Middle frontal gyrus (tissue), 1 donor: ENCODE data around the gene SLC39A13.

Experiments
- DNase-seq: peaks from one replicate; pipeline ENCODE4 v3.0.0-alpha.2; 2015; ENCODE audit warnings: low spot score; ENCODE audit errors: extremely low spot score

SLC39A13 gene

DNA sequence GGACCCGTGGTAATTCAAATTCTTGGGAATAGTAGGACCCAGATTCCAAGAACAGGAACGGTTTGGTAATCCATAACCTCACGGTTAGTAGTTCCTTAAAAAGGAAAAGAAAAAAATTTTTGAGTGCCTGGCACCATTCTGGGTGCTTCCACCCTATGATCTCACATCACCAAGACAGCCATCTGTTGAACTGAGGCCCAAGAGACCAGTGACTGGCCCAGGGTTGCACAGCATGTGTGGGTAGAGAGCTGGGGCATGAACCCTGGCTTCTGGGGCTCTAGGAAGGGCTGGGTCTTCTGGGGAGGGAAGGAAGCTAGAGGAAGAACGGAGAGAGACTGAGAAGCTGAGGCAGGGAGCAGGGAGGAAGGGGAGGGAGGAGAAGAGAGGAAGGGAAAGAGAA, 25.3 kb upstream of the SLC39A13 start:
- DNase-seq, result no peak

DNA sequence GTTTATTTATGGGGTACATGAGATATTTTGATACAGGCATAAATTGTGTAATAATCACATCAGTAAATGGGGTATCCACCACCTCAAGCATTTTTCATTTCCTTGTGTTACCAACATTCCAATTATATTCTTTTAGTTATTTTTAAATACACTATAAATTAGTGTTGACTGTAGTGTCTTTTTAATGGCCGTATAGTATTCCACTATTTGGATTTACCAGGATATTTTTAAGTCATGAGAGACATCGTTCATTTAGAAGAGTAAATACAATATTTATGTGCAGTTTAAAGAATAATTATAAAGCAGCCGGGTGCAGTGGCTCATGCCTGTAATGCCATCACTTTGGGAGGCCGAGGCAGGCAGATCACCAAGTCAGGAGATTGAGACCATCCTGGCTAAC, 23.9 kb upstream of the SLC39A13 start:
- DNase-seq, result no peak

DNA sequence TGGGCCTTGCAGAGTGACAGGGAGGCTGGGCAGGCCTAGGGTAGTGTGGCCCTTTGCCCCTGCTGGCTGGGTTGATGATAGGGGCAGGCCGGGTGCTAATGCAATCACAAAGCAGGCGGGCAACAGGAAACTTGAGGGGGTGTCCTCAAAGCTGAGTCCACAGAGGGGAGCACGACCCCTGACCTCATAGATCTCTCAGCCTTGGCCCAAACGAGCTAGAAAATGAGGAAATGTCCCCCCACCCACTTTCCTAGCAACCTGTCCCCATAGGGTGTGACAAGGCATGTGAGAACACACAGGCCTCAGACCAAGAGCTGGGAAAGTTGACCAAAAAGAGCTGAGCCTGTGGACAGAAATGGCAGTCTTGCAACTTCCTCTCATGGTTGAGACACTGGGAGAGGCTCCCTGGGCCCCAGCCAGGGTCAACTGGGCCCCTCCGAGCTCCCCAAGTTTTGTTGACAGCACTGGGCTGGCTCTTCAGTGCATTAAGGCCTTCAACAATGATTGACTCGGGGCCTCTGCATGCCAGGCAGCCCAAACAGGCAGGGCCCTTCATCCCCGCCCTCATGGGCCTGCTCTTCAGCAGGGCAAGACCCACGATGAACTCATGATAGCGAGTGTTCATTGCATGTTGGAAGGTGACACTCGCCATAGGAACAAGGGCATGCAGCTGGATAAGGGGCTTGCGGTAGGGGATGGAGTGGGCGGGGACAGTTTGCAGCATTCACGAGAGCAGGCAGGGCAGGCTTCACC, 20.3 kb upstream of the SLC39A13 start:
- no peak for DNase-seq

DNA sequence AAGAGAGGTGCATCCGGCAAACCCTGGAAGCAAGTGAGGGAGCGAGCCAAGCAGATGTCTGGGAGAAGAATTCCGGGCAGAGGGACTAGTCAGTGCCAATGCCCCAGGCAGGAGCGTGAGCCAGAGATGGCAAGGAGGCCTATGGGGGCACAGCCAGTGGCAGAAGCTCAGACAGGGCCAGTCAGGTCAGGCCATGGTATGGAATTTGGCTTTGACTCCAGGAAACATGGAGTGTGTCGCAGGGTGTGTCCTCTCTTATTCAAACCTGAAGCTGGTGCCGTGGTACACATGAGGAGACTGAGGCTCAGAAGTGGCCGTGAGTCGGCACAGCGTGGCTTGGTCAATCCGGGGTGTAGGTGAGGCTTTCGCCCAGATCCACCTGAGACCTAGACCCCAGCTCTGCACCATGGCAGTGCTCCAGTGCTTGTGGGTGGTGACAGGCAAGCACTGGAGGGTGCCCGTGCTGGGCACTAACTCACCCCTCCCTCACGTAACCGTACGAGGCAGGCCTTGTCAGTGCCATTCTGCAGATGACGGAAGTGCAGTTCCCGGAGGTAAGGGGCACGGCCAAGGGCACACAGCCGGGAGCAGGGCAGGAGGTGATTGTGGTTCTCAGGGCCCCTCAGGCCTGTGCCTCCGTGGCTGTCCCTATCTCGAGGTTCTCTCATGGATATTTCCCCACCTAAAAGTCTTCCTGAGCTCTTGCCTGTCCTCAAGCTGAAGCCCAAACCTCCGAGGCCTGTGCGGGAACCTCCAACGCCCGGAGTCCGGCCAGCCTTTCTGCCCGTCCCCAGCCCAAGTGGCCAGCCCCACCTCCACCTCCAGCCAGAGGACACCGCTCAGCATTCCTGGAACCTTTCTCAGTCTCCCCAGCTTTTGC, 19.5 kb upstream of the SLC39A13 start:
- DNase-seq, result no peak

DNA sequence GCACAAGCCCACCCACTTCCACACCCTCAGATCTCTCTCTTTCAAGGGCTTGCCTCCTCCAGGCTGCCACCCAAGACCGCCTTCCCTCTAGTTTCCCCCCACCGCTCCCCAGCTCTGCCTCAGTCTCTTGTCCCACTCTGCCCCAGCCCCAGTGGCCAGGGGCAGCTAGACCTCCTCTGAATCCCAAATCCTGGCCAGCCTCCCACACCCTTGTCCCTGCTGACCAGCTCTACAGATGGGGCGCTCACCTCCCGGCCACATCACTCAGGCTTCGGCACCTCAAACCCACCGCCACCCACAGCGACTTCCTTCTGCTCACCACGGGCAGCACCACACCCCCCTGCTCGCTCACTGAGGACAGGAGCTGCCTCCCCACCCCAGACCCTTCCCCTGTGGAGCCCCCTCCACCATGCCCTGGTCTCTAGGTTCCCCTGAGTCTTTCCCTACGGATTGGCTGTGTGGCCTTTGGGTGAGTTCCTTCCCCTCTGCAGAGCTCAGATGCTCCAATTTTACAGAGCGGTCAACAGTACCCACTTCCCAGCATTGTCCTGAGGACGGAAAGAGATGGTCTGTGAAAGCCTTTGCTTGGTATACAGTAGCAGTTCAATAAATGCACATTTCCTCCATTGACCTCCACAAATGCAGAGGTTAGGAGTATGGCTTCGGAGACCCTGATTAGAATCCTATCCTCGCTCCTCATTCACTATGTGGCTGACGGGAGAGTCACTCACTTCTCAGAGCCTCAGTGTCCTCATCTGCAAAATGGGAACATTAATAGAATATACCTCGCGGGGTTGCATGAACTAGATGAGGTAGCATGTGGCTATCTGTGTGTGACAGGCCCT, 18.6 kb upstream of the SLC39A13 start:
- no peak for DNase-seq

DNA sequence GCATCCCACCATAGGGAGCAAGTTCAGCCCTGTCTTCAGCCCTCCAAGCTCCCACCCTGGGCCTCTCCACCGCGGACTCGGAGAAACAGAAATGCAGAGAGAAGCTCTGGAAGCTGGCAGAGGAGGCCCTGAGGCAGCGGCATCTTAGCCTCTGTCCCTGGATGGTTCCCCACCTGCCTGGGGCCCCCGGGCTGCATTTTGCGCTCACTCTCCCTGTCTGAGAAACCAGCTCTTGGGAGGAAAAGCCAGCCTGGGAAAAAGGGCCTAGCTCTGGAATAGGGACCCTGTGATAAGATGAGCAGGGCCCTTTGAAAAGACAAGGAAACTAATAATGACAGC, 18.0 kb upstream of the SLC39A13 start:
- DNase-seq, result no peak

DNA sequence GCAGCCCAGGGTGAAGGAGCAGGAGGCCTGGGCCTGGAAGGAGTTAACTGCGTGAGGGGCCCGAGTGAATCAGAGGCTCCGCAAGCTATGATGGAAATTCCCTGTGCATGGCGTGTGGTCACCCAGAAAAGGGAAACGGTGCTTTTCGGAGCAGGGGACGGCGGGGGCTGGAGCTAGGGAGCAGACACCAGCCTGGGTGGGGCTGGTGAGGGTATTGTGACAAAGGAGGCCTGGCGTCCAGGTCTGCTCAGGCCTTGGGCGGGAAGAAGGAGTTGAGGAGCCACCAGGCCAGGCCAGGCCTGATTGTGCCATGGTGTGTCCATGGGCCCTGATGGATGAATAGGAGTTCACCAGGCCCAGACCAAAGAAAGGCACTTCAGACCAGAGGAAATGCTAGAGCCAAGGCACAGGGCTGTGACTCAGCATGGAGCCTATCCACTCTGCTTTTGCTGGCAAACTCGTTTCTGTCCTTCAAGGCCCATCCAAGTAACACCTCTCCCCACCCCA, 17.3 kb upstream of the SLC39A13 start:
- DNase-seq, result no peak

DNA sequence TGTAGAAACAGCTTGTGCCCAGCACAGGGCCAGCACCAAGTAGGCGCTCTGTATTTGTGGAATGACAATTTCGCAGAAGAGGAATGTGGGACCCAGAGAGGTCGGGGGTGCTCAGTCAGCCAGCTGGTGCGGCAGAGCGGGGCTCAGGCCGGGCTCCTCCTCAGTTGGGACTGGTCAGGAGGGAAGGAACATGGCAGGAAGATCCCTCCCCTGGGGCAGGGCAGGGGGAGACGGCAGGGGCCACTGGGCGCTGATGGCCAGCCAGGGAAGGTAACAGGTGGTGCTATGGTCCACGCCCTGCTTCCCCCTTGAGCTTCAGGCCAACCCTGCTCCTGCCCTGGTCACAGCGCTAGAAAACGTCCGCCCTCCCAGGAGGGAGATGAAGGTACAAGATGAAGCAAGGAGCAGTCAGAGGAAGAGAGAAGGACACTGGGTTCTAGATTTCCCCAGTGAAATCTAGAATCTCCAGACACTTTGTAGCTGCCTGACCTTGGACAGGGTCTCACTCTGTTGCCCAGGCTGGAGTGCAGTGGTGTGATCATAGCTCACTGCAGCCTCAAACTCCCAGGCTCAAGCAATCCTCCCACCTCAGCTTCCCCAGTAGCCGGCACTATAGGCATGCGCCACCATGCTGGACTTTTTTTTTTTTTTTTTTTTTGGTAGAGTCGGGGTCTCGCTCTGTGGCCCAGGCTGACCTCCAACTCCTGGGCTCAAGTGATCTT, 16.5 kb upstream of the SLC39A13 start:
- DNase-seq, result no peak

DNA sequence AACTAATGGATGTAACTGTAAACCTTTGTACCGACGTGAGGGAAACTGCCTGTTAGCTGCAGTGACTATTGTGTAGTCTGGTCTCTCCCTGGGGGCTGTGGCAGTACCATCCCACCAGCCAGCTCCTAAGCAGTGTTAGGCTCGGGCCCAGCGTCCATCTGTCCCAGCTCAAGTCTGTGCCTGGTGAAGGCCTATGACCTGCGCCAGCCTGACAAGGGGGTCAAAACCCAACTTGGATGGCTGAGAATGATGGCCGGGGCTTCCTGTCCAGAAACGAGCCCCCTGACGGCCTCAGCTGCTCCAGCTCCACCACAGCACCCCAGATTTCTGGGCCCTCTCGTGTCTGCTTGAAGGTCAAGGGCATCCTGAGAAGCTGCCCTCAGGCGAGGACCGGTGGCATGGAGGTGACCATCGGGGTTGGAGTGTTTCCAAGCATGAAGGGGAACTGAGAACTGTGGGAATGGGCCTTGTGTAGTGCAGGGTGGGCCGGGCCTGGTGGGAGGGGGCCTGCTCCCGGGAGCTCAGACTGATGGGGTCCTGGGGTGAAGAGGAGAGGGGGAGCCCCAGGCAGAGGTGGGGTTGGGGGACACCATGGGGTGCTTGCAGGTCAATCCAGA, 15.7 kb upstream of the SLC39A13 start:
- DNase-seq, result no peak

DNA sequence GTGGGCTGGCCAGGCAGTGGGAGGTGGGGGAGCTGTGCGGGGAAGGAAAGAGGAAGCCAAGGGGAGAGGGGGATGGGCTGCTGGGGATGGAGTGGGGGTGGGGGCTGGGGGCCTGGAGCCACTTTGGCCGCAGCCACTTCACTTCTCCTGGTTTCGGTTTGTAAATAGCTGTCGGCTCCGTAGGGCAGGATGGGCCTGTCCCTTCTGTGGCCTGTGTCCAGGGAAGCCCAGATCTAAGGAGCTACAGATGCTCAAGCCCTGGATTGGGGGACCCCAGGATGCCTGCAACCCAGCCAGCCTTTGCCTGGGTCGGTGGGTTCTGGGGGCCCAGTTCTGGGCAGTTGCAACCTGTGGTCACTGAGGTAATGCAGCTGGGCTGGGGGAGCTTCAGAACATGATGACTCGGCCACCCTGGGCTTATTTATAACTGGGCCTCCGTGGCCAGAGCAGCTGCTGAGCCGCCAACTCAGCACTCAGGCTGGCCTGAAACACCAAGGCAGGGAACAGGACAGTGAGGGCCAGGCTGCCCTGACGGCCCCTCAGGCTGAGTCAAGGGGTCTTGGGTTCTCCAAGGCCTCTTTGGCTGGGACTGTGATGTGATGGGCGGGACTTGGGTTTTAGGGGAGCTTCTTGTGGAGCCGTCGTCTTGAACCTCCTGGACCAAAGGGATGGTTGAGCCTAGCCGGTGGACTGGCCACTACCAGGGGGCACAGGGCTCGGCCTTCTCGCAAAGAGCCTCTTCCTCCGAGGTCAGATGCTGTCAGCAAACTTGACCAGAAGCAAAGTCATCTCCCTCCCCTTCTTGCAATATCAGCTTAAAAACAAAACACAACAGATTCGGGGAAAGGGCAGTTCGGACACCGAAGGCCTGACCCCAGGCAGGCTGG, 15.0 kb upstream of the SLC39A13 start:
- no peak for DNase-seq

DNA sequence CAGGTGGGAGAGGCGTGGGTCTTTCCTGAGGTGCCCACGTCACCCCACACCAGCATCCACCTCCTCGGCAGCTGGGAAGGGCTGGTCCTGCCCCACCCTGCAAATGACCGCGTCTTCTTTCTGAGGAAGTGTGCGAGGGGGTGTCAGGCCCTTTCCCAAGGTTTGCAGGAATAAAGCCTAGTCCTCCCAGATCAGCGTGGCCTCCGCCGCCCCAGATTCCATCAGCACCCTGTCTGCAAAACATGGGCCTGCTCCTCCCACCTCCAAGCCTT, 14.4 kb upstream of the SLC39A13 start:
- no peak for DNase-seq

DNA sequence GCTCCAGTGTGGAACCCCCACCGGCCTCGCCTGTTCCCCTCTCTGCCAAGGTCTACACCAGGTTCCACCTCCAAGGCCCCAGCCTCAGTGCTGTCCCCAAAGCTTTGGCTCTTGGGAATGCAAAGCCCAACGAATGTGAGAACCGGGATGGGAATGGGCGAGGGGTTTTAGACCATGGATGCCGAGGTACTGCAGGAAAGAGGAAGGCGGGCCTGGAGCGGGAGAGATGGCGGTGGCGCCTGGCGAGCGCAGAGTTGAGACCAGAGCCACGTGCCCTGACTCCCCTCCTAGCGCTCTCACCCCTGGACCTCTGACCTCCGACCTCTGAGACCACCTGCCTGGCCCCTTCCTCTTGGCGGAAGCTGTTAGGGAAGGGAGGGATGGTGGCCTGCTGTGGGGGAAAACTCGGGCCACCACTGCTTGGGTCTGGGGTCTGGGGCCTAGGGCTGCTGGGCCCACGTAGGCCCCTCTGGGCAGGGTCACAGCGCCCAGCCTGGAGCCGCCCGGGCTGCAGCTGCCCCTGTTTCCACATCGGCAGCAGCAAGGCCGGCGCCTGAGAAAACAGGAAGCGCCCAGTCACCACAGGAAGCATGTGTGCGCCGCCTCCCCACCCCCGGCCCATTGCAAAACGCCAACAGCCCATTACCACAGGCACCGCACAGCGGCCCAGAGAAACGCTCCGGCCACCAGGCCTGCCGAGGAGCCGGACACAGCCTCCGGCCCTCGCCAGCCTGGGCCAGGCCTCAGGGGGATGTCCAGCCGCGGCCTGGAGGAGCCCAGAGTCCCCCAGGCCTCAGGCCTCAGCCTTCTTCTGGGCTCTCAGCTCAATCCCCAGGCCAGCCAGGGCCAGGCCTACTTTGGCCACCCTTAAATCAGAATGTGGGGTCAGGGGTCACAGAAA, 13.8 kb upstream of the SLC39A13 start:
- DNase-seq, result no peak

DNA sequence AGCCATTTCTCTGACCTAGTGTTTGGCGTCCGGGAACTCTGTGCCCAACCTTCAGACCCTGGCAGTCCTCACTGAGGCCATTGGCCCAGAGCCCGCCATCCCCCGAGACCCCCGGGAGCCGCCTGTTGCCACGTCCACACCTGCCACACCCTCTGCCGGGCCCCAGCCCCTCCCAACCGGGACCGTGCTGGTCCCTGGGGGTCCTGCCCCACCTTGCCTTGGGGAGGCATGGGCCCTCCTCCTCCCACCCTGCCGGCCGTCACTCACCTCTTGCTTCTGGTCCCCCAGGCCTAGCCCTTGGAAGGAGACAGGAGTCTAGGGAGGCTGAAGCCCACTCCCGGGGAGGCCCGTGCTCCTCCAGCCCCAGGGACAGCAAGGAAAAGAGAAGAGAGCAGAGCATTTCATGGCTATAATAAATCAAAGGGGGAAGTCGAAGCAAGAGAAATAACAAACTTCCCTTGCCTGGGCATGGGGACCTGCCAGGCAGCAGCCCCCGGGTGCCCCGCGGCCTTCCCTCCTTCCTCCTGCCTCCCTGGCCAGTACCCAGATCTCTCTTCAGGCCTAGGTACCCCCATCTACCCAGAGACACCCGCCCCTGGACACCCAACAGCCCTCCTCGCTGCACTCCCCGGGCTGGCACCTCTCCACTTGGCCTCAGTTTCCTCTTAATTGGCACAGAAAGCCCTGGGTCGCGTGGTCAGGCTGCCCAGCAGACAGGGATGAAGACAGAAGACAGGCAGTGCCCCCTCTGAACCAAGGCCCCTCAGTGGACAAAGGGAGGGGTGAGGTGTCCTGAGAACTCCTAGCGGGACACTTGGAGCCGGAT, 13.0 kb upstream of the SLC39A13 start:
- no peak for DNase-seq

DNA sequence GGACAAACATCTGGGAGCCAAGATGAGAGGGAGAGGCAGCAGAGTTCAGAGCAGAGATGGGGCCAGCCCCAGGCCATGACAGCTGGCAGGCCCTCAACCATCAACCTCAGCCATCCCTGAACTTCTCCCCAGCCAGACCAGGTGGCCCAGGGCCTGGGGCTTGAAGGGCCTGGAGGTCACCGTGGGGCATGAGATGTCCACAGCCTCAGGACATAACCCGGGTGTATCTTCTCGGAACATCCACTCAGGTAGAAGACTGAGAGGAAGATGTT, 12.4 kb upstream of the SLC39A13 start:
- DNase-seq, result no peak

DNA sequence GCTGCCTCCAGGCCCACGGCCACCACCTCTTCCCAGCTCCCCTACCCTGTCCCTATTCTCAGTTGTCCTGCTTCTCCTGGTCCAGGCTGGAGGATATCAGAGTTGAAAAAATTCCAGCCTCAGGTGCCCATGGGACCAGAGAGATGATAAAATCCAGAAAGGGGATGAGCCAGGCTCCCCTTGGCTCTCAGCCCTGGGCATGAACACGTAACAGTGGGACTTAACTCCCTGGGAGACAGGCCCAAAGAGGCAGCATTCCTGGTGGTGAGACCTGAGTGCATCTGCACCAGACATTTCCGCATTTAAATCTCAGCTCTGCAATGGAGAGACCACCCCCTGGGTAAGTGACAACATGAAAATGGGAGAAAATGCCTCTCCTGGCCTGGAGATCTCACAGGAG, 10.4 kb upstream of the SLC39A13 start:
- DNase-seq, result no peak

DNA sequence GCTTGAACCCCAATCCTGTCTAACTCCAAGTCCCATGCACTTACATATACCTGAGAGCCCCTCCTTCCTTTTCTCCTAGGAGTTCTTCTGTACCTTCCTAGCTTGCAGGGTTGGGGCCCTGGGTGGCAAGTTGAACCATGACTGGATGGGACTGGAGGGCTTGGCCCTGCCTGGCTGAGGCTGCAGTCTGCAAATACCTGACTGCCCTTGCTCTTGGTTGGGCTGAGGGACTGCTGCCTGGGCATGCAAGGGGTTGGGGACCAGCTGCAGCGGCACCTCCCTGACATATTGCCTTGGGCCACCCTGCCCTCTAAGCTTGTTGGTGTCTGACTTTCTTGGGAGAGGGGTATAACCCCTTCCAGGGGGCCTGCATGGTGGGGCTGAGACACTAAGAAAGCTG, 9.8 kb upstream of the SLC39A13 start:
- no peak for DNase-seq

DNA sequence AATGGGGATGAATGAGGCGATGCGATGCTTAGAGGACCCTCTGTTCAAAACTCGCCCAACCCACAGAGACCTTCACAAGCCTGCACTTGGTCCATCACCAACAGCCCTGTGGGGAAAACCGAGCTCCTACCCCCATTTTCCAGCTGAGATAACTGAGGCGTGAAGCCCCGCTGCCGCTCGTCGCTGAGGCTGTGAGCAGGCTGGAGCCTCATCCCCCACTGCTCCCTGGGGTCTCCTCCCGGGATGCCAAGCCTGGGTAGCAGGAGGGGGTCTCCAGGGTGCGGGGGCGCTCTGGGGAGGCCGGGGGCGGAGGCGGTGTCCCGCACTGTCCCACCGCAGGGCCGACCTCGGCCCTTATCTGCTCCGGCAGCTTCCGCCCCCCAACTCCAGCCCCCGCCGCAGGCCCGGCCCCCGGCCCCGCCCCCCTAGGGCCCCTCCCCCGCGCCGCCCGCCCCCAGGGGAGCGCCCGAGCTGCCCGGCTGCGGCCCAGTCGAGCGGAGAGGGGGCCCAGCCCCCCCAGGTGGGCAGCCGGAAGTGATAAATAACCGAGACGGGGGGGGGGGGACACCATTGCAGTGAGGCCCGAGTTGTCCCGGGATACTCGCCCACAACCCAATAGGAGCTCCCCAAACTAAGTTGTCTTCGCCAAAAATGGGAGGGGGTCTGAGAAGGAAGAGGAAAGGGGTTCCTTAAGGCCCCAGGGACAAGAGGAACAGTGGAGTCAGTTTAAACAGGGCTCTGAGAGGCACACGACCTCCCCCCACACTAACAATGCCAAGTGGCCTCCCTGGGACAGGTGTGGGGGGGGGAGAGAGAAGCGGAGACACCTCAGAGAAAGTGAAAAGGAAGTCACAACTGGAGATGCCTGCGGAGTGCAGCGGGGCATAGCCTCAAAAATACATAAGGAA, 8.3 kb upstream of the SLC39A13 start:
- DNase-seq, result no peak
